GM21360 (cell line): ENCODE results near the gene GALNT2.

Source experiments
- ATAC-seq: cut with Tn5 transposase; IDR thresholded peaks from one replicate; pipeline ENCODE4 v1.9.1; 2021; ENCODE audit warnings: mild to moderate bottlenecking, moderate library complexity; ENCODE audit not compliant: unreplicated experiment

Gene GALNT2

DNA sequence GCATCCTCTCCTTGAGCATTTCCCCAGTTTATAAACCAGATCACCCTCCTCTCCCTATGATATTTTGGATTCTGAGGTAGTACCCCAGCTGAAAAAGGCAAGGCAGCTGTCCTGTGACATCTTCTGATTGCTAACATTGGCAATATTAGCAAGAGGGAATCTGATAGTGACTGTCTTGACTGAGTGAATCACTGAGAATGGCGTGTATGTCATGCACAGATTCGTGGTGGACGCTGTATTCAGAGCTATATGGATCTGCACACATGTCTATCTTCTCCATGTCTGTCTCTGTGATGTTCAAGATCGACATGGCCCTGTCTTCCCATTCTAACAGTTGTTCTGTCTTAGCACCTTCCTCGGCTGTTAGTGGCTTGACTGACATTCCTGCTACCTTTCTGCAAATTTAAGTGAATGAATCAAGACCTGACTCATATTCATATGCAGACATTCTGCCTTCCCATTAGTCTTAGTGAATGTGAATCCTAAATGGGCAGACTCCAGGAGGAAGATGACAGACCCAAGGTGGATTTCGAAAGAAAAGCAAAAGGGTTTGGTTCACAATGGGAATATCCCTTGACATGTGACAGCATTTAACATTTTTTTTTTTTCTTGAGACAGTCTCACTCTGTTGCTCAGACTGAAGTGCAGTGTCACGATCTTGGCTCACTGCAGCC is 261.4 kb downstream of the GALNT2 start:
- no peak for ATAC-seq

DNA sequence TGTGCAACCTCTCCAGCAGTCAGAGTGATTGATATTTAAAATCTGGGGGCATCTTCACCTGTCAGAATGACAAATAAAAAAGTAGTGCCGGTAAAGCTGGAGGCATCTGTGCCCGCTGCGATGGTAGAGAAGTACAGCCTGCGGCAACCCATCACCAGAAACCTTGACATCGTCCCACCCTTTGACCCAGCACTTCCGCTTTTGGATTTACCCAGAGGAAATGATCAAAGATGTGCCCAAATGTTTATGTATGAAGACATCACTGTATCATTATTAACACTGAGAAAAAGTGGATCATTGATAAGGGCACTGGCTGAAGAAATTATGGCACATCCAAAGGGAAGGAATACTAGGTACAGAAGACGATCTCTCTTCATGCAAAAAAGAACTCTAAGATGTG is 263.1 kb downstream of the GALNT2 start:
- no peak for ATAC-seq
